Panc1 (cell line): ENCODE results near the gene C17orf78.

Source experiments
- CTCF ChIP-seq: fragments of 450-650 bp; IDR thresholded peaks from 2 replicates; pipeline ENCODE4 v1.5.1; 2017; ENCODE audit warnings: mild to moderate bottlenecking
- POLR2AphosphoS5 ChIP-seq: IDR thresholded peaks from 2 replicates; pipeline ENCODE4 v1.6.1; 2012; ENCODE audit warnings: mild to moderate bottlenecking, low read depth, low read length, moderate library complexity
- REST ChIP-seq, 2 experiments: IDR thresholded peaks; 2 replicates each; pipeline ENCODE4 v1.6.1; 2011 to 2012; ENCODE audit warnings: low read depth in 2 of 2, control low read depth in 1 of 2, low read length in 1 of 2, mild to moderate bottlenecking in 1 of 2, moderate library complexity in 1 of 2; ENCODE audit not compliant: insufficient read depth in 1 of 2
- SIN3A ChIP-seq: IDR thresholded peaks from 2 replicates; pipeline ENCODE4 v1.6.1; 2012; ENCODE audit warnings: low read depth, mild to moderate bottlenecking, low read length, moderate library complexity, borderline replicate concordance; ENCODE audit not compliant: insufficient read depth
- TCF7L2 ChIP-seq: IDR thresholded peaks from 2 replicates; pipeline ENCODE4 v1.6.1; 2011; ENCODE audit warnings: mild to moderate bottlenecking, low read depth, low read length, inconsistent platforms

- no peak for TF ChIP-seq CTCF
- no peak for TF ChIP-seq POLR2AphosphoS5
- no peak for TF ChIP-seq REST (IDR thresholded peaks at IDR 0.05; ENCODE audit: insufficient read depth in 1 of 2, low read depth in 2 of 2, low read length in 1 of 2)
- TF ChIP-seq TCF7L2: no peak
- no peak for TF ChIP-seq SIN3A
Measured at GRCh38 chr17:37338847-37339246, 36.9 kb upstream of the C17orf78 start.
